OCI-LY1 (cell line): ENCODE data around the gene DLGAP4.

Experiments used
- H2AFZ ChIP-seq: fragments of 200-600 bp; sonication (generic), shearing (Covaris generic); 2 replicates; pipeline ENCODE4 v1.6.0; 2014; ENCODE audit warnings: antibody characterized with exemption, mild to moderate bottlenecking, low read length
- H3F3A ChIP-seq: fragments of 200-600 bp; sonication (generic), shearing (Covaris generic); 2 replicates; pipeline ENCODE4 v1.6.0; 2014; ENCODE audit warnings: mild to moderate bottlenecking, antibody characterized with exemption, low read length, moderate library complexity; ENCODE audit not compliant: insufficient read depth
- H3K27ac ChIP-seq: fragments of 200-600 bp; sonication (generic); 2 replicates; pipeline ENCODE4 v1.5.1; 2014; ENCODE audit warnings: low read length, mixed run types, mild to moderate bottlenecking, low read depth; ENCODE audit not compliant: poor library complexity, severe bottlenecking
- H3K27me3 ChIP-seq: fragments of 200-600 bp; sonication (generic); 2 replicates; pipeline ENCODE4 v1.6.0; 2014; ENCODE audit warnings: antibody characterized with exemption, mild to moderate bottlenecking, low read length, moderate library complexity; ENCODE audit not compliant: insufficient read depth
- H3K36me3 ChIP-seq: fragments of 200-600 bp; sonication (generic); 2 replicates; pipeline ENCODE4 v1.6.1; 2014; ENCODE audit warnings: mild to moderate bottlenecking, antibody characterized with exemption, low read length, moderate library complexity, mixed read lengths; ENCODE audit not compliant: insufficient read depth
- H3K4me1 ChIP-seq: fragments of 200-600 bp; sonication (generic); 2 replicates; pipeline ENCODE4 v1.5.1; 2014; ENCODE audit warnings: mild to moderate bottlenecking, low read length, moderate library complexity; ENCODE audit not compliant: insufficient read depth, severe bottlenecking
- H3K4me2 ChIP-seq: fragments of 200-600 bp; sonication (generic), shearing (Covaris generic); 2 replicates; pipeline ENCODE4 v1.6.1; 2014; ENCODE audit warnings: low read length
- H3K4me3 ChIP-seq: fragments of 200-600 bp; sonication (generic); 2 replicates; pipeline ENCODE4 v1.5.1; 2014; ENCODE audit warnings: low read length, low read depth, mild to moderate bottlenecking, mixed read lengths; ENCODE audit not compliant: poor library complexity, severe bottlenecking
- H3K79me2 ChIP-seq: fragments of 200-600 bp; shearing (Covaris generic); 2 replicates; pipeline ENCODE4 v1.6.1; 2016; ENCODE audit warnings: mixed run types, low read length, mixed read lengths; ENCODE audit not compliant: insufficient read depth
- H3K9ac ChIP-seq: fragments of 200-600 bp; sonication (generic), shearing (Covaris generic); 2 replicates; pipeline ENCODE4 v1.6.1; 2014; ENCODE audit warnings: mild to moderate bottlenecking, low read length, mixed read lengths
- H3K9me2 ChIP-seq: fragments of 200-600 bp; sonication (generic), shearing (Covaris generic); 2 replicates; pipeline ENCODE4 v1.6.1; 2014; ENCODE audit warnings: low read depth, mild to moderate bottlenecking, low read length, mixed read lengths
- H3K9me3 ChIP-seq: fragments of 200-600 bp; shearing (Covaris generic); 2 replicates; pipeline ENCODE4 v1.6.1; 2014; ENCODE audit warnings: low read length, mixed read lengths
- H4K20me1 ChIP-seq: fragments of 200-600 bp; sonication (generic), shearing (Covaris generic); 2 replicates; pipeline ENCODE4 v1.6.0; 2016; ENCODE audit warnings: mild to moderate bottlenecking, low read length; ENCODE audit not compliant: insufficient read depth
- CTCF ChIP-seq: fragments of 200-600 bp; sonication (generic), shearing (Covaris generic); IDR thresholded peaks from 2 replicates; pipeline ENCODE4 v1.5.1; 2017; ENCODE audit warnings: mild to moderate bottlenecking, antibody characterized with exemption, low read length, moderate library complexity, mixed read lengths
- EZH2 ChIP-seq: fragments of 200-600 bp; sonication (generic), shearing (Covaris generic); IDR thresholded peaks from 2 replicates; pipeline ENCODE4 v1.8.0; 2017; ENCODE audit warnings: borderline replicate concordance, mixed run types, mild to moderate bottlenecking, antibody characterized with exemption, low read length, moderate library complexity, mixed read lengths

Gene DLGAP4

GRCh38 chr20:36480456-36481048, 174.4 kb downstream of the DLGAP4 start:
- Histone ChIP-seq H4K20me1 (no peaks in the 10 kb centered on the region), H3K27ac (no peak overlapping the region), H3K4me3 (no peak overlapping the region), H3K9me2 (no peaks in the 10 kb centered on the region), H2AFZ (no peak overlapping the region), H3K36me3 (no peaks in the 10 kb centered on the region), H3F3A (no peaks in the 10 kb centered on the region), H3K27me3 (peaks cover 12% of the 10 kb centered on the region), H3K9me3 (no peaks in the 10 kb centered on the region), H3K4me1 (no peaks in the 10 kb centered on the region), H3K4me2 (no peak overlapping the region), H3K79me2 (no peaks in the 10 kb centered on the region), H3K9ac (no peak overlapping the region)
- TF ChIP-seq CTCF (no peak), EZH2 (no peak)

GRCh38 chr20:36481380-36482043, 175.4 kb downstream of the DLGAP4 start:
- Histone ChIP-seq H3K36me3 (no peaks in the 10 kb centered on the region), H3K79me2 (no peaks in the 10 kb centered on the region), H3K4me2 (no peak overlapping the region), H2AFZ (no peak overlapping the region), H3F3A (no peaks in the 10 kb centered on the region), H3K4me1 (no peaks in the 10 kb centered on the region), H3K27ac (no peak overlapping the region), H3K9me3 (no peaks in the 10 kb centered on the region), H3K4me3 (no peak overlapping the region), H4K20me1 (no peaks in the 10 kb centered on the region), H3K9ac (no peak overlapping the region), H3K9me2 (no peaks in the 10 kb centered on the region), H3K27me3 (peaks cover 12% of the 10 kb centered on the region)
- TF ChIP-seq CTCF (no peak), EZH2 (no peak)

GRCh38 chr20:36482044-36482473, 175.9 kb downstream of the DLGAP4 start:
- TF ChIP-seq CTCF (no peak), EZH2 (no peak)
- Histone ChIP-seq H3K27ac (no peak overlapping the region), H3F3A (no peaks in the 10 kb centered on the region), H3K79me2 (no peaks in the 10 kb centered on the region), H3K9me3 (no peaks in the 10 kb centered on the region), H3K9me2 (no peaks in the 10 kb centered on the region), H3K4me3 (no peak overlapping the region), H3K36me3 (no peaks in the 10 kb centered on the region), H3K9ac (no peak overlapping the region), H3K4me2 (no peak overlapping the region), H3K27me3 (peaks cover 12% of the 10 kb centered on the region), H4K20me1 (no peaks in the 10 kb centered on the region), H2AFZ (no peak overlapping the region), H3K4me1 (no peaks in the 10 kb centered on the region)
